ENCODE results near the gene FXR2.
A peak's percentile ranks its signal among the peaks of the same experiment; 100 is the strongest.
"Not testable (repeated sequence)": the region's sequence is repeated elsewhere in the genome, so short reads cannot be mapped to it uniquely, and the experiment has no call there.

The FXR2 gene

GRCh38 chr17:7636163-7636562 lies 21.5 kb upstream of the FXR2 start:
- no peaks in the 10 kb centered on the region for H3K9me3 Mint-ChIP-seq
- ATAC-seq = no peak
- no peak overlapping the region for H3K27ac Mint-ChIP-seq
- peaks cover 6% of the 10 kb centered on the region for H3K4me1 Mint-ChIP-seq
- no peaks in the 10 kb centered on the region for H3K36me3 Mint-ChIP-seq
- no peak overlapping the region for H3K4me3 Mint-ChIP-seq
- H3K27me3 Mint-ChIP-seq = no peaks in the 10 kb centered on the region

- Mint-ChIP-seq H3K27me3 (no peaks in the 10 kb centered on the region), H3K9me3 (no peaks in the 10 kb centered on the region), H3K27ac (no peak overlapping the region), H3K4me3 (no peak overlapping the region), H3K4me1 (peaks cover 3% of the 10 kb centered on the region), H3K36me3 (no peaks in the 10 kb centered on the region)
- ATAC-seq = no peak
These were observed 19.7 kb upstream of the FXR2 start for GRCh38 chr17:7634384-7634783.

- no peak for ATAC-seq
- Mint-ChIP-seq H3K36me3 (no peaks in the 10 kb centered on the region), H3K27me3 (no peaks in the 10 kb centered on the region), H3K27ac (no peak overlapping the region), H3K4me3 (no peak overlapping the region), H3K9me3 (no peaks in the 10 kb centered on the region), H3K4me1 (no peaks in the 10 kb centered on the region)
These were observed 18.4 kb upstream of the FXR2 start for GRCh38 chr17:7633093-7633492.

- Mint-ChIP-seq H3K27me3 (no peaks in the 10 kb centered on the region), H3K4me1 (no peaks in the 10 kb centered on the region), H3K27ac (no peak overlapping the region), H3K9me3 (no peaks in the 10 kb centered on the region), H3K4me3 (no peak overlapping the region), H3K36me3 (no peaks in the 10 kb centered on the region)
- ATAC-seq = no peak
These were observed 17.8 kb upstream of the FXR2 start for GRCh38 chr17:7632492-7632894.

- Mint-ChIP-seq H3K4me1 (peaks cover 5% of the 10 kb centered on the region), H3K27ac (no peak overlapping the region), H3K4me3 (no peak overlapping the region), H3K36me3 (no peaks in the 10 kb centered on the region), H3K27me3 (no peaks in the 10 kb centered on the region), H3K9me3 (no peaks in the 10 kb centered on the region)
- ATAC-seq = no peak
These were observed 17.0 kb upstream of the FXR2 start for GRCh38 chr17:7631398-7632380.

GRCh38 chr17:7629939-7630571 lies 15.4 kb upstream of the FXR2 start, which contains the start of gene SHBG:
Gene SHBG, plus strand, starts transcription at chr17:7630135. Its CDS starts 38 bp downstream, at chr17:7630173.
- Mint-ChIP-seq H3K27ac (no peak within 1 kb of the TSS), H3K36me3 (no peaks in the 10 kb centered on the region), H3K4me3 (no peak within 1 kb of the TSS), H3K9me3 (no peaks in the 10 kb centered on the region), H3K4me1 (peaks cover 11% of the 10 kb centered on the region), H3K27me3 (no peaks in the 10 kb centered on the region)
- no peak for ATAC-seq

GRCh38 chr17:7627250-7628121 lies 12.8 kb upstream of the FXR2 start, which contains the start of gene SAT2:
Gene SAT2, minus strand, starts transcription at chr17:7627821. Its CDS starts 186 bp downstream, at chr17:7627635.
- peaks cover 11% of the 10 kb centered on the region for H3K4me1 Mint-ChIP-seq

GRCh38 chr17:7626956-7627249 lies 12.2 kb upstream of the FXR2 start:
- Mint-ChIP-seq H3K27me3 (no peaks in the 10 kb centered on the region), H3K27ac (peak overlapping the region; percentile 82), H3K36me3 (no peaks in the 10 kb centered on the region), H3K9me3 (no peaks in the 10 kb centered on the region), H3K4me3 (peak overlapping the region; percentile 87), H3K4me1 (peaks cover 11% of the 10 kb centered on the region)
- no peak for ATAC-seq

More at GRCh38 chr17:7627250-7628121, 12.8 kb upstream of the FXR2 start, which contains the start of gene SAT2:
- H3K4me3 Mint-ChIP-seq = peak within 1 kb of the TSS; percentile 87
- no peaks in the 10 kb centered on the region for H3K9me3 Mint-ChIP-seq
- ATAC-seq = peak; percentile 98
- no peaks in the 10 kb centered on the region for H3K36me3 Mint-ChIP-seq
- H3K27me3 Mint-ChIP-seq = no peaks in the 10 kb centered on the region
- peak within 1 kb of the TSS; percentile 82 for H3K27ac Mint-ChIP-seq

GRCh38 chr17:7626307-7626706 lies 11.6 kb upstream of the FXR2 start:
- peak overlapping the region; percentile 87 for H3K4me3 Mint-ChIP-seq
- H3K9me3 Mint-ChIP-seq = no peaks in the 10 kb centered on the region
- no peak for ATAC-seq
- H3K27me3 Mint-ChIP-seq = no peaks in the 10 kb centered on the region
- peaks cover 11% of the 10 kb centered on the region for H3K4me1 Mint-ChIP-seq
- H3K36me3 Mint-ChIP-seq = no peaks in the 10 kb centered on the region
- H3K27ac Mint-ChIP-seq = no peak overlapping the region

GRCh38 chr17:7625749-7626148 lies 11.1 kb upstream of the FXR2 start:
- peaks cover 11% of the 10 kb centered on the region for H3K4me1 Mint-ChIP-seq
- not testable (repeated sequence) for H3K27ac Mint-ChIP-seq, H3K36me3 Mint-ChIP-seq, H3K4me3 Mint-ChIP-seq, H3K9me3 Mint-ChIP-seq, ATAC-seq, H3K27me3 Mint-ChIP-seq

GRCh38 chr17:7623661-7624060 lies 9.0 kb upstream of the FXR2 start:
- Mint-ChIP-seq H3K4me3 (no peak overlapping the region), H3K9me3 (no peaks in the 10 kb centered on the region), H3K4me1 (peaks cover 13% of the 10 kb centered on the region), H3K27ac (no peak overlapping the region), H3K27me3 (no peaks in the 10 kb centered on the region), H3K36me3 (no peaks in the 10 kb centered on the region)
- no peak for ATAC-seq

- no peaks in the 10 kb centered on the region for H3K27me3 Mint-ChIP-seq
- H3K9me3 Mint-ChIP-seq = no peaks in the 10 kb centered on the region
- no peak overlapping the region for H3K27ac Mint-ChIP-seq
- H3K4me3 Mint-ChIP-seq = no peak overlapping the region
- H3K36me3 Mint-ChIP-seq = no peaks in the 10 kb centered on the region
- peaks cover 4% of the 10 kb centered on the region for H3K4me1 Mint-ChIP-seq
- no peak for ATAC-seq
These were observed 6.1 kb upstream of the FXR2 start for GRCh38 chr17:7620835-7621234.

- ATAC-seq = no peak
- H3K4me3 Mint-ChIP-seq = no peak overlapping the region
- H3K36me3 Mint-ChIP-seq = no peaks in the 10 kb centered on the region
These were observed 3.9 kb upstream of the FXR2 start for GRCh38 chr17:7618608-7619007.

GRCh38 chr17:7615265-7615747 lies 609 bp upstream of the FXR2 start:
- peak overlapping the region; percentile 80 for H3K27ac Mint-ChIP-seq
- peaks cover 18% of the 10 kb centered on the region for H3K36me3 Mint-ChIP-seq
- H3K4me1 Mint-ChIP-seq = peaks cover 40% of the 10 kb centered on the region
- ATAC-seq = no peak
- no peaks in the 10 kb centered on the region for H3K9me3 Mint-ChIP-seq
- peak overlapping the region; percentile 80 for H3K4me3 Mint-ChIP-seq
- H3K27me3 Mint-ChIP-seq = no peaks in the 10 kb centered on the region

More at GRCh38 chr17:7618608-7619007, 3.9 kb upstream of the FXR2 start:
- H3K27ac Mint-ChIP-seq = no peak overlapping the region
- H3K9me3 Mint-ChIP-seq = no peaks in the 10 kb centered on the region
- peaks cover 9% of the 10 kb centered on the region for H3K4me1 Mint-ChIP-seq
- H3K27me3 Mint-ChIP-seq = no peaks in the 10 kb centered on the region

Measured in stimulated activated memory B cell treated with anti-CD40 and anti-IgM and Interleukin-4, amounts not matched to agents 10 μg/mL and 1 μg/mL and 100 μg/mL, for 72 hours (primary cell).